HG03196 (cell line): ENCODE measurements around the gene ZBTB17.

Source experiments
- ATAC-seq: cut with Tn5 transposase; IDR thresholded peaks from one replicate; pipeline ENCODE4 v1.9.1; 2021; ENCODE audit not compliant: unreplicated experiment

ZBTB17 gene

DNA sequence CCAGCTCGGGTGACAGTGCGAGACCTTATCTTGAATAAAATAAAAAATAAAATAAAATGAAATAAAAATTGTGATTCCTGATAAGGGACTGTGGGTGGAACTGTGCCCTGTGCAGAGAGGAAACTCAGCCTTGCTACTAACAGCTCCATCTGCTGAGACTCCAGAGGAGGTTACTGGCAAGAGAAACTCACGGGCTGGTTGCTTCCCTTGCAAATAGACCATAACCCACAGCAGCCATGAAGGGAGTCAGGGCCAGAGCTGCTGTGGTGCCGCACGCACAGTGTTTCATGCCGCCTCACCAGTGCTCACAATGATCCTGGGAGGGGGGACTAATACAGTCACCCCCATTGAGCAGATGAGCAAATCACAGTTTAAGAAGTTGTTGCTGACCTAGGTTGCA is 13.7 kb downstream of the ZBTB17 start:
- ATAC-seq, result no peak

DNA sequence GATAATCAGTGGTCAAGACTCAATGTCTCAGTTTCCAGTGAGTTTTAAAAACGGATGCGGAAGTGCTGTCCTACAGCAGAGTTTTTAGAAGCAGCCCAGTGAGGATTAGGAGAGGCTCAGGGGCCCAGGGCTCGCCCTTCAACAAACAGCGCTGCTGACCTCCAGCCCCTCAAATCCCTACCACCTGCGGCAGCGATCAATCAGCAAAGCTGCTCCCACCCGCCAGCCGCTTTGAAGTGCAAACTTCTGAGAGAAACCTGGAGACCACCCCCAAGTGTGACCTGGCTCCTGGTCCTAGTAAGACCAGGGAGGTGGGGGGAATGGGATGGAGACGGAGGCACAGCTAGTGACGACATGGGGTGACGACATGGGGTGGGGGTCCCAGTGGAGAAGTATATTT is 14.4 kb downstream of the ZBTB17 start:
- no peak for ATAC-seq

- no peak for ATAC-seq
These were observed 15.1 kb downstream of the ZBTB17 start for GRCh38 chr1:15960808-15961207.

GRCh38 chr1:15959827-15960446 is 16.0 kb downstream of the ZBTB17 start:
- no peak for ATAC-seq

- ATAC-seq, result no peak
These were observed 16.5 kb downstream of the ZBTB17 start for GRCh38 chr1:15959424-15959823.

DNA sequence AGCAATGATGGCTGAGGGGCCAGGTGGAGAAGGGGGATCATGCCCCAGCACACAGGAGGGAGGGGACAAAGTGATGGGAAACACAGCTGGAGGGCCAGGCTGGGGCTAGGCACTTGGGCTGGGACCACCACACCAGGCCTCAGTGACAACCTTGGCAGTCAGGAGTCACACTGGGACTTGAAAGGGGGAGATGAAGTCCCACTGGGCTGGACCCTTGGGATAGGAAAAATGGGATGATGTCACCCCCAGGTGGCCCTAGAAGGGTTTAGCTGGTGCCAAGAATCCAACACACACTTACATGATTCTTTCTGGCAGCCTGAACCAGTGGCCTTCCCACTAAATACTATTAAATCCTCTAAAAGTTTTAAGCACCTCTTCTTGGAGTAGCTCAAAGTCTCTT is 17.1 kb downstream of the ZBTB17 start:
- no peak for ATAC-seq

DNA sequence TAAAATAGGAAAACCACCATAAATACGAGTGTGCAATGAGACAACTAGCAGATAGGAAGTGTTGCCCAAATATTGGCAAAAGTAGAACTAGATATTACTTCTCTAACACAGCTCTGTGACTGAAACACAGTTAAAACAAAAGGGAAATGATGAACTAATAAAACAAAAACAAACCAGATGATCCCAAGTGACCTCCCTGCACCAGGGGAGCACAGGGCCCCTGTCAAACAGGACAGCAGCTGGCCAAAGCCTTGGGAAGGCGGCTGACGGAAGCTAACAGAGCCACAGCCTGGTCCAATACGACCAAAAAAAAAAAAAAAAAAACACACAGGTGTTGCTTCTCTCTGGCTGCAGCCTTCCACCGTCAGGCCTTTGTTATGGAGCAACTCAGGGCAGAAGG is 17.8 kb downstream of the ZBTB17 start:
- ATAC-seq, result no peak

DNA sequence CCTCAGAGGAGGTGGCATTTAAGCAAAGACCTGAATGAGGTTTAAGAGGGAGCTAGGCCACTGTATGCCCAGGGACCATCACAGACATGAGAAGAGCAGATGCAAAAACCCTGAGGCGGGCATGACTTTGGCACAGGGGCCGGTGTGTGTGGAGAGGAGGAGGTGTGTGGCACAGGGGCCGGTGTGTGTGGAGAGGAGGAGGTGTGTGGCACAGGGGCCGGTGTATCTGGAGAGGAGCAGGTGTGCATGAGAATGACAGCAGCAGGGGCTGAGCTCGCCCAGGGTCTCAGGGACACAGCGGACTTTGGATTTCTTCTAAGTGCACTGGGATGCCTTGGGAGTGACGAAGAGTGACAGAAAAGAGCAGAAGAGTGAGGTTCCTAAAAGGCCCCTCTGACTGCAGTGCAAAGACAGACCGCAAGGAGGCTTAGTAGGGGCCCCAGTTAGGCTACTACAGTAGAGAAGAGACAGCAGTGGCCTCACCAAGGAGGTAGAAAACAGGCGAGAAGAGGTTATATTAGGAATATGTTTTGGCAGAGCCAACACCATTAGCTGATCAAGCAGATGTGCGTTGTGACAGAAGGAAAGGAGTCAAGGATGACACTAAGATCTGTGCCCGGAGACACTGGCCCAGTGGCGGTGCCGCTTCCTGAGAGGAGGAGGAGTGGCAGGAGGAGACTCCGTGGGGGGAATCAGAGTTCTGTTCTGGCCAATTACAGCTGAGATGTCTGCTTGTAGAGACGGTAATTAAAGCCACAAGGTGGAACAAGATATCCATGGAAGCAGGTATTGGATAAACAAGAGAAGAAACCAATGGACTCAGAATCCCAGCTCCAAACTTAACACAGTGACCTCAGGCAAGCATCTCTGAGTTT is 18.4 kb downstream of the ZBTB17 start:
- no peak for ATAC-seq

- no peak for ATAC-seq
These were observed 19.8 kb downstream of the ZBTB17 start for GRCh38 chr1:15956150-15956549.

DNA sequence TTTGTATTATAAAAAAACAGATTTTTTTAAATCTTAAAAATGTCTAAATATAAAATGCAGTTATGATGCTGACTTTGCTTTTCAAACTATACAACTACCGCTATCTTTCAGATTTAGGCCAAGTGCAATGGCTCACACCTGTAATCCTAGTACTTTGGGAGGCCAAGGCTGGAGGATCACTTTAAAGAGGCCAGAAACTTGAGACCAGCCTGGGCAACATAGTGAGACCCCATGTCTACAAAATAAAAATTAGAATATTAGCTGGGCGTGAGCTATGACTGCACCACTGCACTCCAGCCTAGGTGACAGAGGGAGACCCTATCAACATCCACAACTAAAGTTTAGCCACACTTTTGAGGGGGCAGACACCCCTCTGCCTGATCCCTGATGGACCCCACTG is 20.3 kb downstream of the ZBTB17 start:
- ATAC-seq, result no peak

- ATAC-seq, result no peak
These were observed 21.6 kb downstream of the ZBTB17 start for GRCh38 chr1:15954316-15954715.

GRCh38 chr1:15953791-15954241 is 22.1 kb downstream of the ZBTB17 start:
- no peak for ATAC-seq

DNA sequence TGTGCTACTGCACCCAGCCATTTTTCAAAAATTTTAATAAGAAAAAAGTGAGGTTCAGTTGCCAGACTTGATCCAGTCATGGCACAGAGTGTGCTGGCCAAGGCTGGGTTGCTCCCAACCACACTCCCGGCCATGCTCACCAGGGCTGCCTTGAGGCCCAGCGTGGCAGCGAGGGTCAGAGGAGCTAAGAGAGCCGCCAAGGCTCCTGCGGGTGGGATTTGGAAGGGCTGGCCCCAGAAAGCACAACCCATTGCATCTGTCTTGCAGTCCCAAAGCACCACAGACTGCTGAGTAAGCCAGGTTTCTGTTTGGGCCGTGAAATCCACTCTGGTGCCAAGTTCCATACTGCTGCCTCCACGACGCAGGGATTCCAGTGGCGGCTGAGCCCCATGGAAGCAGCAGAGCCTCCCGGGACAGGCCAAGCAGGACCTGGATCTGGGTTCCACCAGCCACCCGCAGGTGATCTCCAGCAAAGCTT is 22.6 kb downstream of the ZBTB17 start:
- ATAC-seq, result no peak

DNA sequence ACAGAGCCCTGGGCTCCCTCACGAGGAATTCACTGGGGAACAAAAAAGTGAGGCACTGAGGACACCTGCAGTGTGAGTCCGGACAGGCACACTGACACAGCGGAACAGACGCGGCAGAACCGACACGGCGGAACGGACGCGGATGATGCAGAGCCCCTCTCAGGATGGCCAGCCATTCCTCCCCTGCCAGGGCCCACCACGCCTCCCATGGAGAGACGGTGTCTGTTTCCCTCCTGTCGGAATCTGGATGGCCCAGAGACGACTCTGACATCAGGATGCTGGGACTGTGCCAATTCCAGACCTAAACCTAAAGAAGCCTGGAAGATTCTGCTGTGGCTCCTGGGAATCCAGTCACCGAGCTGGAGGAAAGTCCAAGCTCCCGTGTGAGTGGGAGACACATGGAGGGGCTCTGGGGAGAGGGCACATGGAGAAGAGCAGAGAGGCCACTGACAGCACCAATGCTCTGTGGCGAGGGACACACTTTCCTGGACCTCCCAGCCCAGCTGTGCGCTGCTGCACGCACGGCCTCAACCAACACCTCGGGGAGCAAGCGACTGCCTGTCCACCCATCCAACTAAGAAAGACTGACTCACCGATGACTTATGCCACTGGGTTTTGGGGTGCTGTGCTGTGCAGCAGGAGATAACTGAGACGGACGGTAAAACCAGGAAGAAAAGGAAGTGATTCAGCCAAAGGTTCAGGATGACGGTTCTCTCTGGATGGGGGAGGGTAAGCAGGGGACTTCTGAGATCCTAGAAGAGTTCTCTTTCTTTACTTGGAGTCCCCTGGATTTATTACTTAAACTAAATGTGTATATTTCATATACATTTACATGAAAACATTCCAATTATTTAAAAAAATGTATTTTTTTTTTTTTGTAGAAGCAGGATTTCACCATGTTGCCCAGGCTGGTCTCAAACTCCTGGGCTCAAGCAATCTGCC is 23.3 kb downstream of the ZBTB17 start:
- ATAC-seq, result no peak

DNA sequence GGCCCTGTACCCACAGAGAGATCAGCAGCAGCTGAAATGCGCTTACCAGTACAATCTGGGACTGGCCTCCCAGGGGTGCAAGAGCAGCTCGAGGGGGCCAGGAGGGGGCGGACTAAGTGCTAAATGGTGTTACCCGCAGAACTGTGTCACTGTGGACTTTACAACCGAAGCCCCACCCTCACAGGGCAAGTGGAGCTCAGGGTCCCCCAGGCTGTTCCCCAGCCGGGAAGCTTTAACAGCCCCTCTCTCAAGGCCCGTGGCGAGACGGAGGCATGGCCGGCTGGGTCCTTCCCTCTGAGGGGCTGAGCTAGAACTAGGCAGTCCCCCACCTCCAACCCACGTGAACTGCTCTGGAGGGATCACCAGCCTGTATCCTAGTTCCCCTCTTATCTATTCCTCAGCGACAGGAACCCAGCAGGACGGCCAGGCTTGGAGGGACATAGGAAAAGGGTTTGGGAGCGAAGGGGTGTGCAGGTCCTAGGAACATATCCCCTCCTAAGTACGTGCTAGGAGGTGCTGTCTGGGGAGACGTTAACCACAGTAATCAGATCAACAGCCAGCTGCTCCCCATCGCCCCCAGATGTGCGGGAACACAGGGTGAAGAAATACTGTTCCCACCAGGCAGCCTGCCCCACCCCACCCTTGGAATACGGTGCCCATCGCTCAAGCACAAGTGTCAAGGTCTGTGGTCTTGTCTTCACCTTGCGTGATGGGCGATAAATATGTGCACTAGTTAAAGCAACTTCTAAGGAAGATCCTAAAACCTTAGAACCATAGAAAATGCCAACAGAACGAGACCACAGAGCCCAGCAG is 24.4 kb downstream of the ZBTB17 start:
- ATAC-seq, result no peak

- ATAC-seq, result no peak
These were observed 25.1 kb downstream of the ZBTB17 start for GRCh38 chr1:15950763-15951295.

DNA sequence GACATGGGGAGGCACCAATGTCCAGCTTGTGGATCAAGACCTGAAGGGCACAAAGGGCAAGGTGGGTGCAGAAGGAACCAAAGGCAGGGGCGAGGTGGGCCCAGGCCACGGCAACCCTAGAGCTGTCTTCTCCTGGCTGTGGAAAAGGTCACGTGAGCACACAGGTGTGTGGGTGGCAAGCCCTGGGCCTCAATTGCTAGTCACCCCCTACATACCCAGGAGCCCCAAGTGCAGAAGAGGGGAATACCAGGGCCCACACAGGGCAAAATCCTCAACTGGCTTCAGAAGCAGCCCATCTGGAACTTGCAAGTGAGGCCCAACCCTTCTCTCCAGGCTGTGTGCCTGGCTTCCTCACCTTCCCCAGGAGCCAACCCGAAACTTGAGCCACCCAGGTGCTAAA is 25.6 kb downstream of the ZBTB17 start:
- ATAC-seq, result no peak

DNA sequence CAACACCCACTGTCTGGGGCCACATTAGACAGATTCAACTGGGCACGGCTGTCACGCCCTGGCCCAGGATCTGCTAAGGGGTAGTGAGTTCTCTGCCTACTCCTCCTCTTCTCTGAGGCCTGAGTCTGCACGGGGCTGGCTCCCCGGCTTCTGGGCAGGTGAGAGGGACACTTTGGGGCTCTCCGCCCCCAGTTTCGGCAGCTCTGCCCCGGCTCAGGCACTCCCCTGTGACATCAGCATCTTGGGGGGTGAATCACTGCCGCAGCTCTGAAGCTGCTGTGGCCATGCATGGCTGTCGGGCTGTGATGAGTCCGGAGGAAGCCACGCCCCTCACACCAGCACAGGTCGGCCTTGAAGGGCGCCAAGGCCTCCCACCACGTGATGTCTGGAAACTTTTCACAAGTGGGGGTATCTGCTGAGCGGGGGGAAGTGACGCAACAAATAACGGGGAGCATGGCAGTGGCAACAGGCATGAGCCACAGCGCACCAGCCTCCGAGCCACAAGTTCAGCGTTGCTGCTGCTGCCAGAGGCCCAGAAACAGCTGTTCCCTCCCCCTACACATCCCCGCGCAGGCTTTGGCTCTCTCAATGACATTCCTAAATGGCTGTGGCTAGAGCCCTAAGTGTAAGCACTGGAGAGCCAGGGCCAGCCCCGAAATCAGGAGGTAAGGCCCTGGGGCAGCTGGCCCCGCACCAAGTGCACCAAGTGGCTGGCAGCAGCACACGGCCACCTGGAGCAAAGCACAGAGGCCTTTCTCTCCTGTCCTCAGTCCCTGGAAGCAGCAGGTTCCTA is 26.3 kb downstream of the ZBTB17 start:
- ATAC-seq, result peak; percentile 47
